ENCODE measurements around the gene SLC6A7.
"Not testable (repeated sequence)": the region's sequence is repeated elsewhere in the genome, so short reads cannot be mapped to it uniquely, and the experiment has no call there.

The SLC6A7 gene

DNA sequence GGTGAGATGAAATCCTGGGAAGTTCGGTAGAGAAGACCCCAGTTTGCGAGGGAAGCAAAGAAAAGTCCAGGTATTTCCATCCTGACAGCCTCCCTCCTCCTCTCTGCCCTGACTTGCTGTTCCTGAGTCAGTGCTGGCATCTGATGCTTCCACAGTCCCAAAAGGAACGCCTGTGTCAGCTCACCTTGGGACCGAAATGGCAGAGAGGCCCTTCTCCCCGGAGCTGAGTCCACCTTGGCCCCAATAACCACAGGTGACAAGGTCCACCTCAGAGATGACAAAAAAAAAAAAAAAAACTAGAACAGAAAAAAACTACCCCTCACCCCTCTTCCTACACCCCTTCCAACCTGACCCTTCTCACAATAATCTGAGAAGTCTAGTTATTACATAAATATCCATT lies 31.6 kb downstream of the SLC6A7 start:
- no peak for DNase-seq

DNA sequence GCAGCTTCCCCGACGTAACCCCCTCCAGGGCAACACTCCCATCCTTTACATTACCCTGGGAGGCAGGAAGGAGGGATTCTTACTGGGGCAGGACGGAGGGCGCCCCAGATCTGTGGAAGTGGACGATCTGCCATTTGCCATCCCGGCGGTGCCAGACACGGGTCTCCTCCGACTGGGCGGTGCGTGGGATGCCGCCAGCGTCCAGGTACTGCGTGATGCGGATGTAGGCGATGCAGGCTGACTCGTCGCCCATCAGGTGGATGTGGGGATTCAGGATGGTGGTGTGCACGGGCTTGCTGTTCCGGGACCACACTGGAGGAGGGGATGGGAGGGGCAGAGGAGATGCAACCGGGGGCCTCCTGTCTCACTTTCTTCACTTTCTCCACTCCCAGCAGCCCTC lies 33.0 kb downstream of the SLC6A7 start:
- no peak for DNase-seq

DNA sequence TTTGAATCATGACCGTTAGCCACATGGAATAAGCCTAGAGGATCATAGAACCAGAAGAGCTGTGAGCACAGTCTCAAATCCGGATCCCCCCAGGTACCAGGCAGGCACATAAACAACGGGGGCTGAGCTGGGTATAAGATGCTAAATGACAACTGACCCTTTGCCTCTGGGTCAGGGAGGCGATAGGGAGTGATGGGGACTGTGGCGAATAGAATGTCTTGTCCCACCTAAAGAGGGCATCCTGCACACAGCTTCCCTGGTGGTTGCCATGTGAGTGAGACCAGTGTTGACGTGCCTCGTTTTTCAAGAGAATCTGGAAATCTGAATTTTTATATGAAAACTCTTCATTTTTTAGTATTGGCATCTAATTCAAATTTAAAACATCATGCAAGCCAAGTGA lies 33.6 kb downstream of the SLC6A7 start:
- no peak for DNase-seq

DNA sequence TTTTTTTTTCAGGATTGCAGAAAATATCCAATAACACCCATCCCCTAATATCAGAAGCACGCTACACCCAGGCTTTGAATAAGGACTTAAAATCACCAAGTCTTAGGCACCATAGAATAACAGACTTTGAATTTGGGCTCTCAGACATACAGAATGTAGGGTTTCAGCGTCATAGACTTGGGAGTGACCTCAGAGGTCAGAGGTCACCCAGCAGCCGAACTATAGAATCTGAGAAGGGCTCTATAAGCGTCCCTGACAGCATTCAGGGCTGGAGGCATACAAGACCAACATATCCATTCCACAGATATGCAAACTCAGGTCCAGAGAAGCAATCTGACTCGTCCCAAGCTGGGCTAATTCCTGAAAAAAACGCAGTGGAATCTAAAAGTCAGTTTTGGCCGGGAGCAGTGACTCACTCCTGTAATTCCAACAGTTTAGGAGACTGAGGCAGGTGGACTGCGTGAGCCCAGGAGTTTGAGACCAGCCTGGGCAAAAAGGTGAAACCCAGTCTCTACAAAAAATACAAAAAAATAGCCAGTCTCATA lies 34.7 kb downstream of the SLC6A7 start:
- DNase-seq: no peak

DNA sequence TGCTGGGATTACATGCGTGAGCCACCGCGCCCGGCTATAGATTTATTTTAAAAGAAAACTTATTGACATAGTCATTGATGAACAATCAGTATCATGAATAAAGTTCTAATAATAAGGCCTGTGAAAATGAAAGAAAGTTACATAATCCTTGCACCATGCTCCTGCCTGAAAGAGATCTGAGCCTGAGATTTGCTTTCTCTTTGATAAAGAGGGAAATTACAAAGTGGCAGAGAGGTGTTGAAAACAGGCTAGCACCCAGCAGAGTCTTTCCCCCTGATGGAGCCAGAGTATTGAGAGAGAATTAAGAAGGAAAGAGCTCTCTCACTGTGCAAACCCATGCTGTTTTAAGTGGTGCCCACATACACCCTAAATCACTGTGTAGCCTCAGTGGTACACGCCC lies 37.2 kb downstream of the SLC6A7 start:
- no peak for DNase-seq

DNA sequence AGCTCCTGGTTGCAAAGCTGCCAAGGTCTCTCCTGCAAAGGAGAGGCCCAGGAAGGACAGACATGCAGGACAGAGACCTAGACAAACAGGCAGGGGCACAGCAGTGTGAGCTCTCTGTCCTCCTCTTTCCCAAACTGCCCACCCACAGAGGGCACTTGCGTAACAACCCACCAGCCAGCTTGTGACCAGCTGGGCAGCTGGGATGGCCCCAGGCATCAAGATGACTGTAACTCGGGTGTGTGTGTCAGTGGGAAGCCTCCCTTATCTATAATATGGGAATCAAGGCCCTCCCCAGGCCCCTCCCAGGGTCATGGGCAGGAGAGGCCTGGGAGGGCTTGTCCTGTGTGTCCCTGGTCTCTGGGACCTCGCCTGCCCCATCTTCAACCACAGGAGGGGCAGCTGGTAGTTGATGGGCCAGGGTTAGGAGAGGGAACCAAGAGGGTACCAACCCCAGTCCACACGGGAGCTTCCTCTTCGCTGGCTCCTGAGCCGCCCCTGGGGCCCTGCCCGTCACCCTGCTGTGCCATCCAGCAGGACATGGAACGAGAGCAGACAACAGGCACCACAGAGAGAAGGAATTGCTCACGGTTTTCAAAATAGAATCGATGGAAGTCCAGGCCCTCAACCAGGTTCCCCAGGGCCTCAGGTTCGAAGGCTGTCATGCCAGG lies 37.9 kb downstream of the SLC6A7 start:
- DNase-seq: no peak

DNA sequence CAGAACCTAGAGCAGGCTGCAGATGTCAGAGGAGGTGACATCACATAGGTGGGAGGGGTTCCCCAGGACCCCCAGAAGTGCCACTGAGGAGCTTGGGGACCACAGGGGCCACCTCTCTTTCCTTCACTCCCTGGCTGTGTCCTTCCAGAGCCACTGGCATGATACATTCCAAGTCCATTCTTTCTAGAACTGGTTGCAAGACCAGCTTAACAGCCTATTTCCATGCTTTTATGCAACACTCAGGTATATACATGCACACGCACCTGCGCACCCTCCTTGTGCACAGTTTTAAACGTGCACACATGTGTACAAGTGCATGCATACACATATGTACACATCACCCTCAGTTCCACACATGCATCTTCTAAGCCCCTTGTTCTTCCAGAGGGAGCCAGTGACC lies 39.7 kb downstream of the SLC6A7 start:
- DNase-seq: no peak

DNA sequence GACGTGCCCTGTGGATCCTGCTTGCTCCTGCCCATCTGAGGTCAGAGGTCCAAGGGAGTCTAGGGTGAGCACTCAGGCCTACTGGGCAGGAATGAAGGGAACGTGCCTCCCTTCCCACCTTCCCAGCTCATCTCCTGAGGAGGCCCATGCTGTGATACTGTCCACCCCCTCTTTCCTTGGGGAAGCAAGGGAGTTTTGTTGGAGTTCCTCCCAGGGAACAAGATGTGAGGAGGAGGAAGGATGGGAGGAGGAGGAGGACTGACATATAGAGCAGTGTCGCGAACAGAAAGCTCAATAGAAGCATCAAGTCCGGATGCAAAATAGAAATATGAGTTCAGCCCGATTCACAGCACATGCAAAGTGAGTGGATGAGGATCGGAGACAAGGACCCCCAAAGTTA lies 41.0 kb downstream of the SLC6A7 start:
- no peak for DNase-seq

DNA sequence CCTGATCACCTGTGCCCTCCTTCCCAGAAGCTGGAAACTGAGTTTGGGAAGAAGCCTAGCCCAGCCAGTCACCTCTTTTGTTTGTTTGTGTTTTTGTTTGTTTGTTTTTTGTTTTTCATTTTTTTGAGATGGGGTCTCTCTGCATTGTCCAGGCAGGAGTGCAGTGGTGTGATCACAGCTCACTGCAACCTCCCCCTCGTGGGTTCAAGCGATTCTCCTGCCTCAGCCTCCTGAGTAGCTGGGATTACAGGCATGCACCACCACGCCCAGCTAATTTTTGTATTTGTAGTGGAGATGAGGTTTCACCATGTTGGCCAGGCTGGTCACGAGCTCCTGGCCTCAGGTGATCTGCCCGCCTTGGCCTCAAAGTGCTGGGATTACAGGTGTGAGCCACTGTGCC lies 43.8 kb downstream of the SLC6A7 start:
- DNase-seq: not testable (repeated sequence)

DNA sequence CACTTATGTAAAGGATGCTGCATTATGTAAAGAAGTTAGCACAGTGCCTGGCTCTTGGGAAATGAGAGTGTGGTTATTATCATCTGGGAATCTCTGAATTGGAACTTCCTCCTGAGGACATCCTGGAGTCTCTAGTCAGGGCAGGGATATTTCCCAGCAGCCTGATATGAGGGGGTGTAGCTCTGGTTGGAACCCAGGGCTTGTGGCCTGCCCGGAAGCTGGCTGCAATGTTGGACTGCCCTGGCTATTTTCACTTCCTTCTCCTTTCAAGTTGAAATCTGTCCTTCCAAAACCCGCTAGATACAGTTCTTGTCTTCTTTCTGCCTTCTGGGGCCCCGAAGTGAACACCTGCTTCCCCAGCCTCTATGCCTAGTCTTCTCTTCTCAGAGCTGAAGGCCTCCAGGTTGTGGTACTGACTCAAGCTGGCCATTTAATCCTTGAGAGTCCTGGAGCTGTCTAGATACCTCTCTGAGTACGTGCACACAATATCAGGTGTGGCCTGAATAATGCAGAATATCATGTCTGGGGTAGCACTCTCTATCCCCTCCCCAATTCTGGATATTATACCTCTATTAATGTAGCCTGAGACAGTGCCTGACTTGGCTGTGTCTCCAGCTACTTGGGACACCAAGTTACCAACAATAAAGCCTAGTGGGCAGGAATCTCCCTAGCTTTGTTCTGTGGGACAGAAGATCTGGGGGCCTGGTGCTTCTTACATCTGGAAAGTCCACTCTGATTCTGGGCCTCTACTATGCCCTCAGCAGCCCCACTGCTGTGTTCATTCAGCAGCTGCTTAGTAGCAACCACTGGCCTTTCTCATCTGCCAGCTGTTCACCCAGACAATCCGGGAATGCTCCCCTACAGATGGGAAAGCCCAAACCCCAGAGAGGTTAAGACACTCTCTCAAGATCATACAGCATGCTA lies 45.0 kb downstream of the SLC6A7 start:
- DNase-seq: no peak

DNA sequence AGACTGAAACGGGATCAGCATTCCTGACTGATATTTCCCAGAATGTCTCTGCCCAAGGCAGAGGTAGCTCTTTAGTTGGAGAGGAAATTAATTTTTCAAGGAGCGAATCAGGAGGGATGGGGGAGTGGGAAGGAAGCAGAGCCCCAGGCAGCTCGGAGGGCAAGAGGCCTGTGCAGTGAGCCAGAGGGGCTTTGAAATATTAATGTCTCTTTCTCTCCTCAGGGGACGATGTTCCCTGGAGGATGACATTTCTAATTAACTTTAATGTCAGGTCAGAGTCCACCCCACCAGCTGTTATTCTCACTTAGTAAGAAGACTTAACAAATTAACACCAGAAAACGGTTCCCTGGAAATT lies 45.6 kb downstream of the SLC6A7 start:
- DNase-seq: no peak

DNA sequence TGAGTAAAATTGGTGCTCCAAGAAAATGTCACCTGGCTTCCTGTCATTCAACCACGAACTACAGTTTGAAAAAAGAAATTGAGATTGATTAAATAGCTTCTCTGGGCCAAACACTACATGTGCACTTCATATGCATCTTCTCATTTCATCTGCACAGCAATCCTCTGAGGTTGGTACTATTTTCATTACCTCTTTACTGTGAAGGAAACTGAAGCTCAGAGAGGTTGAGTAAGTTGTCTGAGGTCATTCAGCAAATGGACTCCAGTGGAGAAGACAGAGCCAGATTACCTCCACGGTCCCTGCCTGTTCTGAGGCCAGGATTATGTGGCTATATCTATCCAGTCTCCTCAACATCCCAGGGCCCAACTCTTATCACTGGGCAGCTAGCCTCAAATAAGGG lies 46.5 kb downstream of the SLC6A7 start:
- no peak for DNase-seq

DNA sequence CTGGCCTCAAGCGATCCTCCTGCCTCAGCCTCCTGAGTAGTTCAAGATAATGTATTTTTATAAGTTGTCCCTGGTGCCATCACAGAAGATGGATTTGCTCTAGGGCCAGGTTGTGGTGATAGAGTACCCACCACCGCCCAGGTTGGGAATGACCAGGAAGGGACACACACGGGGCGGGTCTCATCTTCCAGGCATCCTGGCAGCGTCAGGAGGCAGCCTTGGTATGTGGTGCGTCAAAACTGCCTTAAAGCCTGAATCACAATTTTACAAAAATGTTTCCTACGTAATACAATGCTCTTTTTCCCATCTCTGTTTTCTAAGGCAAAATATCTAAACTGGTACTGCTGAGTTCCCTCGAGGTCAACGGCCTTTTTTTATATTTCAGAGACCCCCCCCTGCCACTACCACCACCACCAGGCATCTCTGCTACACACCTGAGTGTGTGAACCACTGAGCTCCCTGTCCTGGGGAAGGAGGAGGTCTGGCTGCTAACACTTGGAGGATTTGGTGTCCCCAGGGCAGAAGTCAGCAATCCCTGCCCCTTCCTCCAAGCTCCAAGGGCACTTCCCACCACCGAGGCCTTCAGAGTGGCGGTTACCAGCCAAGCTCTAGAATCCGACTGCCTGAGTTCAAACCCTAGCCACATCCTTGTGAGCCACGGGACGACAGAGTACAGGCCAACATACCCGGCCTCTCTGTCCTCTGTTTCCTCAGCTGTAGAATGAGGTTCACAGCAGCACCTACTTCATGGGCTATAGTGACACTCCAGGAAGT lies 47.3 kb downstream of the SLC6A7 start:
- DNase-seq: no peak

DNA sequence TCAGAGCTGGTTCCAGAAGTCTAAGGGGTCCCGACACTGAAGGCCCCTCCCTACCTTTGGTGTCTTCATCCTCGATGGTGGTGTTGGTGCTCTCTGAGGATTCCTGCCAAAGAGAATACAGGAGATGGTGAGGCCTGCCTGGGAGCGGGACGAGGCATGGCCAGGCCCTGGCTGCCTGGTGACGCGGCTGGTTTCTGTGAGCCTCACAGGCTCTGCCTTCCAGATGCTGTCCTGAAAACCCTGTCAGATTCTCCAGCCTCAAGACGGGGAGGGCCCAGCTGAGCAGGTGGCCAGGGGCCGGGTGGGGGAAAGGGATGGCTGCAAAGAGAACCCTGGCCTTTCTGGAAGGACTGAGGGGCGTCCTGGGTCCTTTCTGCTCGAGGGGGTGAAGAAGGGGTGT lies 48.8 kb downstream of the SLC6A7 start:
- DNase-seq: no peak

DNA sequence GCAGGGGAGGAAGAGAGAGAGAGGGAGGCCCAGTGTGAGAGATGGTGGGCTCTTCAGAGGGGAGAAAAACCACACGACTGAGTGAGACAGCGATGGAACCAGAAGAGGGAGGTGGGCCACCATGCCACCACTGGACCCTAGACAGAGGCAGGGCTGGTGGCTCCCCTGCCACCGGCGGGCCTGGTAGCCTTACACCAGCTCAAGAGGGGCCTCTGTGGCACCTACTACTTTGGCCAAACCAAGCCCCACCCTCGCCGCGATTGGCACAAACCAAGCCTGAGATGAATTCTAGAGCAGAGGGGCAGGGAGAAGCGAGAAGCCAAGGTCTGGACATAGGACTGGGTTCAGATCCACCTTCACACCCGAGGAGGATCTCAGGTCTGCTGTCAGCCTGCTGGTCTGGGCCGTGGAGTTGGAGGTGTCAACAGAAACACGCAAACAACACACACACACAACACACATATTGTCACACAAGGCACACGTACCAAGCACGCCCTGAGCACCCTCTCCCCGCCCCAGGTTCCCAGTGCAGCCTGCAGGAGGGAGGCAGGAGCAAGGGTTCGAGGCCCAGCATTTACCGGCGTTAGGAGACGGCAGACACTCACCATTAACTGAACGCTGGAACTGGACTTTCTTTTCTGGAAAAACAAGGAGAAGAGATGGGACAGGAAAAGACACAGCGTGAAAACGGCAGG lies 49.4 kb downstream of the SLC6A7 start:
- no peak for DNase-seq

DNA sequence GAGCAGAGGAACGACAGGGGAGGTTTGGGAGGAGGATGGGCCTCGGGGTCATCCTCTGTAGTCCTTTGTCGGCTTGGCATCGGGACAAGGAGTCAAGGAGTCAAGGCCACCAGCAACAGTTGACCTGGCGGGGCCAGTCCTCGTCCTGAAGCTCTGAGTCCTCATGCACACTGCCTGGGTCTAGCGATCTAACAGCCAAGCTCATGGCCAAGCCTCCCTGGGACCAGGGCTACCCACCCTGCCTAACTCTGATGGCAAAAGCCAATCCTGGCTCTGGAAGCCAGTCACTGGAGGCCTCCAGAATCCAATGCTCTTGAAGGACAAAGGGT lies 49.9 kb downstream of the SLC6A7 start:
- no peak for DNase-seq

DNA sequence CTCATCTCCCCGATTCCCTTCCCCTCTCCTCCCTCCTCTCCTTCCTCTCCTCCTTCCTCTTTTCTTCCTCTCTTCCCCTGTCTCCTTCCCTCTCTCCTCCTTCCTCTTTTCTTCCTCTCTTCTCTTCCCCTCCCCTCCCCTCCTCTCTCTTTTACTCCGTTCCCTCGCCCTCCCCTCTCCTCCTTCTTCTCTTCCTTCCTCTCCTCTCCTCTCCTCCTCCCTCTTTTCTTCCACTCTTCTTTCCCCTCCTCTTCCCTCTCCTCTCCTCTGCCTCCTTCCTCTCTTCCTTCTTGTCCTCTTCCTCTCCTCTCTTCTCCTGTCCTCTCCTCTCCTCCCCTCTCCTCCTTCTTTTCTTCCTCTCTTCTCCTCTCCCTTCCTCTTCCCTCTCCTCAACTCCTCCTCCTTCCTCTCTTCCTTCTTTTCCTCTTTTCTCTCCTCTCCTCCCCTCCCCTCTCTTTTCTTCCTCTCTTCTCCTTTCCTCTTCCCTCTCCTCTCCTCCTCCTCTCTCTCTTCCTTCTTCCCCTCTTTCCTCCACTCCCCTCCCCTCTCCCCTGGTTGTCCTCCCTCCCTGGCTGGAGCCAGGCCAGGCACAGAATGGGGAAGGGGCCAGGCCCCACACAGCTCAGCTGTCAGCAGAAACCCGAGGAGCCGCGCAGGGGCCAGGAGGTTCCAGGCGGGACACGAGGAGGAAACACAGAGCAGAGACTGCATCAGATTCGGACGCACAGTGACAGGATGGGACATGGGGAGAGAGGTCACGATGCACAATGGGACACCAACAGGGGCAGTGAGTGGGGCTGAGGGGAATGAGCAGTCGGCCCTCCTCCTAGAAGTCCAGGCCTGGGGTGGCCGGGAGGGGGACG lies 51.7 kb downstream of the SLC6A7 start:
- no peak for DNase-seq

DNA sequence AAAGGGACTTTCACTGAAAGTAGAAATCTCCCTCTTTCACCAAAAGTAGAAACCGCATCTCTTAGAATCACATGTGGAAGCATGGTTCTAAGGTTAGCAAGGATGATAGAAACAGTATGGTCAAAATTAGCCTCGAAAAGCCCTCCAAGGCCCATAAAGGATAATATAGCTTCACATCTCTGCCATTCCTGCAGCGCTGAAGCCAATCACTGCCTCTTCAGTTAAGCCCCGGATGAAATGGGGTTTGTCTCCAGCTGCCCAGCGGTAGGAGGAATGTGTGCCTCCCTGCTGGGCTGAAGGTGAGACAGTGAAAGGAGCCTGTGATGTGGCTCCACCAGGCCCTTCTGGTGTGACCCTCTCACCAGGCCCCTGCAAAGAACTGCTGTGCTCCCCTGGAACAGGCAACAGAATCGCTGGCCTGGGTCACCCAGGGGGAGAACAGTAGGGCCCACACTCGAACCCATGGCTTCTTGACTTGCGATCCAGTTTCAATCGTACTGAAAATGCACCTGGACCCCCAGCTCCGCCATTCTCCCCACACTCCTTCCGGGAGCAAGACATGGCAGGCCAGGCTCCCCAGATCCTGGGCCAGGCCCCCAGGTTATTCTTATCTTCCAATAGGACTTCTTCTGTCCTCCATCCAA lies 52.5 kb downstream of the SLC6A7 start:
- no peak for DNase-seq

DNA sequence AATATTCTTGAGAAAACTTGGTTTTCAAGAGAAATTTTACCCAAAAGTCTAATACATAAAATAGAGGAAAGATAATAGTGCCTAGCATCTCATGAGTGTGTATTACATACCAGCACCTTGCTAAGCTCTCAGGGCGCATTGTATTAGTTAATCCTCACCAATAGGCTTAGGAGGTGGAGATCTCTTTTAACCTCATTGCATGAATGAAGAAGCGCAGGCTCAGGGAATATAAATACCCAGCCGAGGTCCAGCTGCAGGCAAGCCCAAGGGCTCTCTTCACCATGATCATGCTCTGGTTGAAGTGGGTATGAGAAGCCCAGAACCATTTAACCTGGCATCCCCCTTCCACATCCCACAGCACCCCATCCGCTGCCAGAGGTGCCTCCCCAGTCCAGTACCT lies 53.7 kb downstream of the SLC6A7 start:
- no peak for DNase-seq

DNA sequence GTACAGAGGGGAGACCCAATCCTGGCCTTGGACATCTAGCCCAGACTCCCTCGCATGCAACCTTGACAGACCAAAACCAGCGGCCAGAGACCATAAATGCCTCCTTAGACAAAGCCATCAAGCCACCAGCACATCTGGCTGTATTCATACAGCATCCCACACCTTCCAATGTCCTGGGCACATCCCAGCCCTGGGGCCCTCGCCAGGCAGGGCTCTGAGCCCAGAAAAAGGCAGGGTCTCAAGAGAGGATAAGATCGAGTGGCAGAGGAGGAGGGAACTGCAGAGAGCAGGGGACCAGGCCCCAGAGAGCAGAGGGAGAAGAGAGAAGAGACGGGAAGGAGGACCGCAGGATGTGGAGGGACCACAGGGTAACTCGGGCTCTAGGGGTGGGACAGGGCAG lies 54.3 kb downstream of the SLC6A7 start:
- no peak for DNase-seq

DNA sequence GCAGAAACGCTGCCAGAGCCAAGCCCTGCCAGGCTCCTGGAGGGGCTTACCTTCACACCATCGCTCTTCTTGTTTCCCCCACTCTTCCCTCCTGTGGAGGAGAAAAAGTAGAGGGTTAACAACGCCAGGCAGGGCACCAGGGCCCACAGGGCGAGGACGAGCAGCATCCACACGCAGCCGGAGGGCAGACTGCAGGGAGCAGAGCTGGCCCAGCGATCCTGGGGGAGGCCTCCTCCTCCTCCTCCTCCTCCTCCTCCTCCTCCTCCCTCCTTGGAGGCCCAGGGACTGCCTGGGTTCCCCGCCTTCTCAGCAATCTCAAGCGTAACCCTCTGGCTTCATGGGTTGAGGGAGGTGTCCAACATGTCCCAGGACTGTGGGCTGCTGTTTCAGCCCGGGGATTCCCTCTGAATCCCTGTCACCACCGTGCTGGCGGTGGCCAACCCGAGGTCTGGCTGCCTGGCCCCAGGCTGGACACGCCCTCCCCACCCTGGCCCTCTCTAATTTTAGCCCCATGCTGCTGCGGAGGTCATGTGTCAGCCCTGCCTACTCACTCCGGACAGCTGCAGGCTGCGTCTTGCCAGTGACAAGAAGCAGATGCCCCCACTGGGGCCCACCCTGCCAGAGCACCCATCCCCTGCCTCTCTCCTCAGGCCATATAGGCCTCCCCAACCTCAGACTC lies 55.4 kb downstream of the SLC6A7 start:
- DNase-seq: no peak

Measured in hematopoietic multipotent progenitor cell treated with erythropoietin and hydrocortisone succinate and interleukin-3 and kit ligand, for 8 days (in vitro differentiated cells).